ENCODE measurements around the gene TSFM. TPM values are rescaled to one million over a fixed set of nuclear protein-coding genes. Genes with fewer than 3 reads are reported as not detected.
A peak's percentile ranks its signal among the peaks of the same experiment; 100 is the strongest.

Gene TSFM
- total and polyA plus RNA-seq, 9 of the 15 experiments (the other 6 are each of a cell fraction or from before 2014, with no cell fraction given): 44.6 to 198 (median 60.2) TPM

- TF ChIP-seq VEZF1 (CRISPR knock-in tag; IDR thresholded peaks at IDR 0.05) (0 out of 2 replicates have a peak, but pooled peaks have one; percentile 32), POLR2G (IDR thresholded peaks at IDR 0.05; ENCODE audit: low read depth, low read length) (peak; percentile 39), ZNF239 (CRISPR knock-in tag; IDR thresholded peaks at IDR 0.05) (no peak), ZNF212 (CRISPR knock-in tag; IDR thresholded peaks at IDR 0.05) (no peak), ZBTB33 (CRISPR knock-in tag; IDR thresholded peaks at IDR 0.05) (no peak), ZNF395 (CRISPR knock-in tag; IDR thresholded peaks at IDR 0.05) (no peak), RBM22 (IDR thresholded peaks at IDR 0.05; ENCODE audit: low read depth, low read length, poor library complexity, severe bottlenecking) (peak; percentile 20), ZNF347 (CRISPR knock-in tag; IDR thresholded peaks at IDR 0.05; ENCODE audit: low read depth) (no peak), HDAC6 (IDR thresholded peaks at IDR 0.05; ENCODE audit: low read depth, low read length) (no peak), ZFP36 (IDR thresholded peaks at IDR 0.05; ENCODE audit: low read depth, low read length, partially characterized antibody) (no peak), CREB1 (IDR thresholded peaks at IDR 0.05) (no peak), CREB1 (CRISPR knock-in tag; IDR thresholded peaks at IDR 0.05) (no peak), ZNF282 (CRISPR knock-in tag; IDR thresholded peaks at IDR 0.05) (no peak), BCL6 (CRISPR knock-in tag; IDR thresholded peaks at IDR 0.05) (no peak), MBD1 (CRISPR knock-in tag; IDR thresholded peaks at IDR 0.05) (no peak), NR2F6 (CRISPR knock-in tag; IDR thresholded peaks at IDR 0.05) (no peak), SIN3A (IDR thresholded peaks at IDR 0.05; ENCODE audit: borderline replicate concordance in 2 of 2, control insufficient read depth in 1 of 2, low read depth in 2 of 2, low read length in 2 of 2) (peak; percentile 25 to 39; a peak in 1 of 4 replicates), CREB3L1 (IDR thresholded peaks at IDR 0.05; ENCODE audit: borderline replicate concordance, low read depth) (0 out of 2 replicates have a peak, but pooled peaks have one; percentile 10)
Observed at GRCh38 chr12:57844709-57845477, 62.3 kb downstream of the TSFM start (continued).

All from K562 (cell line).